NCI-H446 (cell line): ENCODE measurements around the gene FGR.
"Not testable (repeated sequence)": the region's sequence is repeated elsewhere in the genome, so short reads cannot be mapped to it uniquely, and the experiment has no call there.

Experiments
- DNase-seq, 2 experiments: peaks; one replicate each; lab custom pipeline; 2025; lab: John Stamatoyannopoulos, UW

Gene FGR

DNA sequence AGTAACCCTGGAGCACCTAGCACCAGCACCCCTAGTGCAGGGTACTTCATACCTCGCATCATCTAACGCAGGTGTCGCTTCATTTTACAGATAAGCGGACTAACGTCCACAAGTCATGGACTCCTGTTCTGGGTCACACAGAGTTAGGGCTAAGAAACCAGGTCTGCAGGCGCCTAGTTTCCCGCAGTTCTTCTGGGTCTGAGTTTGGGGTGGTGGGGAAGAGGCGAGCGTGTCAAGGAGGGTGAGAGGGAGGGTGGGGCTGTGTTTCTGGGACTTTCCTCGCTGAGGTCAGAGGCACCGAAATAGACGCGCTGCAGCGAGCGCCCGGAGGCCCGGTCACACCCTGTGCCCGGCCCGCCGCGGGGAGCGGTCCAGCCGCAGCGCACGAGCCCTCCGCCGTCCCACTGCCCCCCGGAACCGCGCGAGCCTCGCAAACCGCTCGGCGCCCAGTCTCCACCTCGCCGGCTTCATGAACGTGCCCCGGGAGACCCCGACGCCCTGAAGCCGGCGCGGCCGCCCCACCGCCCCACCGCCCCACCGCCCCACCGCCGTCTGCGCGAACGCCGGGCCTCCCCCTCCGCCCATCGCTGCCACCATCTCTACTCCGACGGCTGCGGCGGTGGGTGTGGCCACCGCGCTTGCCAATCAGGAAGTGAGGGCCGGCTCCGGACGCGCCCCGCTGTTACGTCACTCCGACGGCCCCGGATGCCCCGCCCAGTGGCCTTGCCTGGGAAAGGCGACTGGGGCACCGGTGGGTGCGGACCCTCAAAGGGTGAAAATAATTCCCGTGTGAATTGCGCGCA is 24.7 kb upstream of the FGR start:
- no peak for DNase-seq

DNA sequence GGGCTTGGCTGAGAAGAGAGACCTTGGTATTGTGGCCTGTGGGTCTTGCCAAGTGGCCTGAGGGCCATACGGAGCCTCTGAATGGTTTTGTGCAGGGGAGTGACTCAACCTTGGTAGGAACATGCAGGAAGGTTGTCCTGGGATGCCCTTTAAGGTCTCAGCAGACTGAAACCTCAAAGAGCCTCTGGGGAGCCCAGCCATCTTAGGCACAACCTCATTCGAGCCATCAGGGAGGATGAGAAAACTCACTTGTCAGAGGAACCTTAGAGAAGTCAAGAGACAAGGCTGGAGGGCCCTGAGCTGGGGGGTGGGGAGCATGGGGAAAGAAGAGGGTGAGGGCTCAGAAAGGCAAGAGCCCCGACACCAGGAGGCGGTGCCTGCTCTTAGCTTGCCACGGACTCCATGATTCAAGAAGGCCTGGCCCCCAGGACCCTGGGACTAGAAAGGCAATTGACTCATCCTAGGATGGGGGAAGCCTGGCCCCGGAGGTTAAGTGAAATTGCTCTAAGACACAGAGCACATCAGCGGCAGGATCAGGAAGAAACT is 24.0 kb upstream of the FGR start:
- DNase-seq: no peak

DNA sequence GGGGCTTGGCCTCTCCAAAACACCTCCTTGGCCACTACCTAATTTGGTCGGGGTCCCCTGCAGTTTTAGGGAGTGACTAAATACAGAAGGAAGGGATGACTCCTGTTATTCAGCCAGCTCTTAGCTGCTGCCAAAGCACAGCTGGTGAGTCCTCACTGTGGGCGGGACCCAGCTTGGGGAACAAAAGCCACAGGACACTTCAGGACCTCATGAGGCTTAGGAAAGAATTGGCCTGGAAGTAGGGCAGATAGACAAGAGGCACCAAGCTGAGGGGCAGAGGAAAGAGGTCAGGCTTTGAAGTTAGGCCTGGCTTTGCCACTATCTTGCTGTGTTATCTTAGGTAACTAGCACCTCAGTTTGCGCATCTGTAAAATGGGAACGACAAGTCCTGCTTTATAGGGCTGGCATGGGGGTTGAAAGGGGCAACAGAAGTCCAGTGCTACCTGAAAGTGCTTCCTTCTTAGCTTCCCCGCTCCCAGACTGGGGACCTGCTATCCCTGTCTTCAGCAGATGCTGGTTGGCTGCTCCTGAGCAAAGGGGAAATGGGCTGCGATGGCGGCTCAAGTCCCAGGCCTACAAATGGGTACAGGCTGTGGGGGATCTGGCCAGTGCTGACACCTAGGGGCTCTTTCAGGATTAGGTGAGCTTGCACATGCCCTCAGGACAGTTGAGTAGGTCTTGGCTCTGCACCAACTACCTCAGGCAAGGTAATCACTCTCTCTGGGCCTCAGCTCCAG is 21.3 kb upstream of the FGR start:
- DNase-seq: peak in 1 of 2 experiments; percentile 37

DNA sequence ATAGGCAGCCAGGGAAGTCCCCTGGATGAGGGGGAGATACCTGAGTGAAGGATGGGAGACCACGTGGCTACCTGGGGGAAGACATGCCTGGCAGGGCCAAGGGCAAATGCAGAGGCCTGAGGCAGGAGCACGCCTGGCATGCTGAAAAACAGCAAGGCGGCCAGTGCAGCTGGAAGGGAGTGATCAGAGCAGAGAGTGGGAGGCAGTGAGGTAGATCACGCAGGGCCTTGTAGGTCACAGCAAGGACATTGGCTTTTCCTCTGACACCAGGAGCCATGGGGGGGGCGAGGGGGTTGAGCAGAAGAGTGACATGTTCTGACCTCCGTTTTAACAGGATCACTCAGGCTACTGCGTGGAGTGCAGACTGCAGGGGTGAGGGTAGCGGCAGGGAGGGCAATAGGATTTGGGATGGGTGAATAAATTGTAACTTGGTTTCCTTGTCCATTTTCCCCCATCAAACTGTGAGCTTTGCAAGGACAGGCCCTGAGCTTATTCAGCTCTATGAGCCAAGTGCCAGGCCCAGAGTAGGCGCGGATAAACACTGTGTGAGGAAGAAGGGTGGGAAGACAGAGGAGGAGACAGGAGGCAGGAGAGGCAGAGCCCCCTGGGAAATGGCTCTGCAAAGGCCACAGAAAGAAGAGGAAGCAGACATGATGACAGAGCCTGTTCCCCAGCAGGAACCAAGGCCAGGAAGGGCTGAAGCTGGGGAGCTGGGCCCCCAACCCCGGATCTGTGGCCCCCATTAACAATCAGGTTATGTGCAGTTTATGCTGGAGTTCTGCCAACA is 20.4 kb upstream of the FGR start:
- DNase-seq: no peak

DNA sequence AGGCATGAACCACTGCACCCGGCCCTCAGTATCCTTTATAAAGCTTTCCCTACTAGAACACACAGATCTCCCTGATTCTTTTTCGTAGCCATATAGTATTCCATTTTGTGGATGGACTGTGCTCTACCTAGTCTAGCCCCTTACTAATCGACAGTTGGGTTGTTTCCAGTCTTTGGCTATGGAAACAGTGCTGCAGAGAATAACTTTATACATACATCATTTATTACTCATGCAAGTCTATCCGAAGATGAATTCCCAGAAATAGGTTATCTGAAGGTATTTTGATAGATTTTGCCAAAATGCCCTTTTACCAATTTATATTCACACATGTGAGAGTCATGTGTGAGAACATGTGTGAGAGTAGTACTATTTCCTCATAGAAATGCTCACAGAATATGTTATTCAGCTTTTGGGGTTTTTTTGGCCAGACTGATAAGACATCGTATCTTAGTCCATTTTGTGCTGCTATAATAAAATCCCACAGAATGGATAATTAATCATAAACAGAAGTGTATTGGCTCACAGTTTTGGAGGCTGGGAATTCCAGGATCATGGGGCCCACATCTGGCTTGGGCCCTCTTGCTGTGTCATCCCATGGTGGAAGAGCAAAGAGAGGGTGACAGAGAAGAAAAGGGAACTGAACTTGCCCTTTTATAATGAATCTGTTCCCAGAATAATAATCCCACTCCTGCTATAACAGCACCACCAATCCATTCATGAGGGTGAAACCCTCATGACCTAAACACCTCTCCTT is 17.3 kb upstream of the FGR start:
- no peak for DNase-seq

DNA sequence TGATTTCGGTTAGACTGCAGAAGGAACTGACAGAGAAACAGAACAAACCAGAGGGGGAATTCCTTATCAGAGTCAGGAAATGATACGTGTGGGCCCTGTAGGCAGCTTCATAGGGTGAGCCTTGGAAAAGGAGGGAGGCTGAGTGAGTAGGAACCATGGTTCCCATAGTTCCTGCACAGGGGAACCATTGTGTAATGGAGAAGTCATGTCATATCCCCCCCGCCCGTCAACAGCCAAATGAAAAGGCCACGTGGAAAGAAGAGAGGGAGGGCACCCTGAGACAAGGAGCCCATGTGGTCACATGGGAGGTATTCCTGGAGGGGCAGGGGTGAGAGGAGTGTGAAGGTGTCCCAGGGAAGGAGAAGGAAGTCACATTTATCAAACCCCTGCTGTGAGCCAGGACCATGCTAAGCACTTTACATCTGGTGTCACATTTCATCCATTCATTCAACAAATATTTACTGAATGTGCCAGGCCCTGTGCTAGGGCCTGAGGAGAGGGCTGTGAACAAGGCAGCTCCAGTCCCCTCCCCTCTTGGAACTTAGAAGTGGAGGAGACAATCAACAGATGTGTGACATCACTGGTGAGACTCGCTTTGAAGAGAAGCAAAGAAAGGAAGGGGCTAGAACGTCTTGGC is 15.7 kb upstream of the FGR start:
- DNase-seq: no peak

DNA sequence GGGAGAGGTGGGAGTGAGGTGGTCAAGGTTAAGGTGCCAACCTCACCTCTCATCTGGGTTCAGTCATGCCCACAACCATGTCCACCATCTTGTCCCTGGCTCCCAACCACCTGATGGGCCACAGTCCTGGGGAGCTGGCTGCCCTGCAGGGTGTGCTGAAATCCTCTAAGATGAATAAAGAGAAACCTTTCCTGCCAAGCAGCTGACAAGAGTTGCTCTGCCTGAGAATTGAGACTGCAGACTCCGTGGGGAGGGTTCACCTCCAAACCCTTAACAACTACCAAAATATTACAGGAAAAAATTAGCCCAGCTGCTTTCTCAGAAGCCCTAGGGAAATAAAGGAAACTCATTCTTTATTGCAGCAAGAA is 15.2 kb upstream of the FGR start:
- DNase-seq: no peak

DNA sequence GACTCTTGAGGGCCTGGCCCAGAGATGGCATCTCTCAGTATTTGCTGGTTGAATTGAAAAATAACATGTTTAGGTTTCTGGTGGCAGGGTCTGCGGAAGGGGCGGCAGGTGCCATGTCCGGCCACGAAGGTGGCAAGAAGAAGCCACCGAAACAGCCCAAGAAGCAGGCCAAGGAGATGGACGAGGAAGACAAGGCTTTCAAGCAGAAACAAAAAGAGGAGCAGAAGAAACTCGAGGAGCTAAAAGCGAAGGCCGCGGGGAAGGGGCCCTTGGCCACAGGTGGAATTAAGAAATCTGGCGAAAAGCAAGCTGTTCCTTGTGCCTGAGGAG is 14.3 kb upstream of the FGR start:
- no peak for DNase-seq

DNA sequence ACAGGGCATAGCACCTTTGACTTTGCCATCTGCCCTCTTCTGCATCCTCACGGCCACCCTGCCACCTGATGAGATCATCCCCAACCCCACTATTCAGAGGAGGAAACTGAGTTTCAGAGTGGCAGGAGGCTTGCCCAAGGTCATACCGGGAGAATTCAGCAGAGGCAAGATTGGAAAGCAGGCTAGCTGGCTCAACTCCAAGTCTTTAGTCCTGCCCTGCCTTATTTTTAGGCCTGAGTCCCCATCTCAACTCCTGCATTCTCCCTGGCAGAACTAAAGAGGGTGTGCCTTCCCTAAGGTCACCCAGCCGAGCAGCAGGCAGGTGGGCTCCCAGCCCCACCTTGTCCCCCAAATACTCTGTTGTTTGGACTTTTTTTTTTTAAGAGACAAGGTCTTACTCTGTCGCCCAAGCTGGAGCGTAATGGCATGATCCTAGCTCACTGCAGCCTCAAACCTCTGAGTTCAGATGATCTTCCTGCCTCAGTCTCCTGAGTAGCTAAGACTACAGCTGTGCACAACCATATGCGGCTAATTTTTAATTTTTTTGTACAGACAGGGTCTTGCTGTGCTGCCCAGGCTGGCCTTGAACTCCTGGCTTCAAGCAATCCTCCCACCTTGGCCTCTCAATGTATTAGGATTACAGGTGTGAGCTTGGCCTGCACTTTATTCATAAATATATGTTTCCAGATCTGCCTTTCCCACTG is 13.8 kb upstream of the FGR start:
- peak in 1 of 2 experiments; percentile 26 for DNase-seq

DNA sequence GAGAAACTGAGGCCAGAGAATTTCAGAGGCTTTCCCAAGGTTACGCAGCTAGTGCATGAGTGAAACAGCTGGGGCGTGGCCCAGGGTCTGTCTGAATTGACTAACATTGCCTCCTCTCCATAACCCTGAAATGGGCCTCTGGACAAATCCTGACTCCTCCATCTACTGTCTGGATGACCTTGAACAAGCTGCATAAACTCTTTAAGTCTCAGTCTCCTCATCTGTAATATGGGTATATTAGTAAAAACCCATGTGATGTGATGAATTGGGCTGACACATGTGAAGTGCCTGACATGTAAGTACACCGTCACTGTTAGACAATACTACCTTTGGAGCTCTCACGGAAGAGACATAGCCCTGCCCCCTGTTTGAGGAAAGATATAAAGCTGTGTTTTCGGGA is 12.3 kb upstream of the FGR start:
- DNase-seq: no peak

DNA sequence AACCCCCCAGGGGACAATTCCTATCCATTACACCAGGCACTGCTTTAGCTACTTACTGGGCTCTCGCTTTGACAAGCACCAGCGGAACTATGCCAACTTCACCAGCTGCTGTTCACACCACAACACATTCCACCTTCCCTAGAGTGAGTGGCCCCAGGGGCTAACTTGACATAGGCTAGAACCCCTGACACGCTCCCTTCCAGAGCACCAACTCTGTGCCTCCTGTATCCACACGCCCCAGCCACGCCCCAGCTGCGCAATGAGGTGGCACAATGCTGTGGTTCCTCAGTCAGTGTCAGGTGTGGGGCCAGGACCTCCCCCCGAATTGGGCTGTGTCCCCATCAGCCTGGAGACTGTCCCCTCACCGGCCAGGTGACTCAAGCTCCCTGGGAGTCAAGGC is 11.7 kb upstream of the FGR start:
- DNase-seq: peak in 1 of 2 experiments; percentile 21

DNA sequence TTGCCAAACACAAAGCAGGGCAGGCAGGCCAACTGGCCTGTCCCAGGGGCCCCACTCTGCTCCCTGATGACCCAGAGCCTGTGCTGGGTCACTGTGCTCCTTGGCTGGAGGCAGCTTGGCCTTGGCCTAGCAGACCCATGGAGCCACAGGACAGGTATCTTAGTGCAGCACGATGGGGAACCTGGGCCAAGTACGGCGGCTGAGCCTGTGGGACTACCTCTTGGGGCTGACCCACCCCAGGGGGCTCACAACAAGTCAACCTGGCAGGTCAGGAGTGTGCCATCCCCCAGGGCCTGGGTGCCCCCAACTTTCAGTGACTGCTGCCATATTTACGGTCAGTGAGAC is 10.1 kb upstream of the FGR start:
- no peak for DNase-seq

DNA sequence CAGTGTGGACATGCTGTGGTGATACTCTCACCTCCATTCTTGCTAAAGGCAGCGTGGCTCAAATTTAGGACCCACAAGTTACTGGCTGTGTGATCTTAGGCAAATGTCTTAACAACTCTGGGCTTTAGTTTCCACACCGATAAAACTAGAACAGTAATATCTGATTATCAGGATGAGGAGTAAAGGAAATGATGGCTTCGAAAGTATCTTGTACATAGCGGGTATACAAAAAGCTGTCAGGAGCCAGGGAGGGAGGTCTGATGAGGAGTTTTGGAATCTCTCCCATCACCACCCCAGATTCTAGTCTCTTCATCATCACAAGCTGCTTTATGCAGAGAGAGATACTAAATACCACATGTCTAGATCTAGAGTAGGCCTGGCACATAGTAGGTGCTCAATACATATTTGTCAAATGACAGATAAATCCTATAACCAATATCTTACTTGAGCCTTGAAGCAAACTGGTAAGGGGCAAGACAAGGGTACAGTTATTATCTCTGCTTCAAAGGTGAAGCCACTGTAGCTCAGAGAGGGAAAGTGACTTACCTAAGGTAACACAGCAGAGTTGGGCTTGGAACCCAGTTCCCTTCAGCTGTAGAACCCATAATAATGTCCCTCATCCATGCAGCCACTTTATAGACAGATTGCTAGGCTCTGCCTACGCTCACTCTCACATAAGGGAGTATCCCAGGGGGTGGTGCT is 9.5 kb upstream of the FGR start:
- no peak for DNase-seq

DNA sequence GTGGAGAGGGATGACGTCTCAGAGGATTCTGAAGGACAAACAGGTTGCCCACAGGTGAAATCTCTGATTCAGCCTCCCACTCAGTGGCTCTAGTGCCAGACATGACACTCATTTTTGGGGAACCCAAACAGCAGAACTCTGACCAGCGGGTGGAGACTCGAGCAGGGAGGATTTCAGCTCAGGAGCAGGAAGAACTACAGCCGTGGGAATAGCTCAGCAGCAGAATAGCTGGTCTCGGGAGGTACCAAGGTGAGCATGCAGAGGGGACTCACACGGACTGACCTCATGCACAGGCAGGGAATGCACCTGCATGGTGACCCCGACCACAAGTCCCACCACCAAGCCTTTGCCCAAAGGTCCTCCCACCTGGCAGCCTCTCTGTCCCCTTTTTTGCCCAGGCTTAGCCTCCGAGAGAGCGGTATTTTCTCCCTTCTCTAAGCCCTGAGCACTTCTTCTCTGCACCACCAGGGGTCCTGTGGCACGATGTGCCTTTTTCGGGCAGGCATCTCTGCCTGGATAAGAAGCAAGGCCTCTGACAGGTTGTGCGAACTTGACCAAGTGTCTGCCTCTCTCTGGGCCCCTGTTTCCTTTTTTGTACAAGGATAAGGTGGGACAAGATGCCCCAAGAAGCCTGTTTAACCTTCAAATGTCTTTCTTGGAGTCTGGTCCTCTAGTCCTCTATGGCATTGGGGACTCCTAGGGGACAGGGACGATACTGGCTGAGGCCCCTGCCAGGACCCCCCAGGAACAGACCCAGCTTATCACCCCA is 8.8 kb upstream of the FGR start:
- peak in 1 of 2 experiments; percentile 42 for DNase-seq

DNA sequence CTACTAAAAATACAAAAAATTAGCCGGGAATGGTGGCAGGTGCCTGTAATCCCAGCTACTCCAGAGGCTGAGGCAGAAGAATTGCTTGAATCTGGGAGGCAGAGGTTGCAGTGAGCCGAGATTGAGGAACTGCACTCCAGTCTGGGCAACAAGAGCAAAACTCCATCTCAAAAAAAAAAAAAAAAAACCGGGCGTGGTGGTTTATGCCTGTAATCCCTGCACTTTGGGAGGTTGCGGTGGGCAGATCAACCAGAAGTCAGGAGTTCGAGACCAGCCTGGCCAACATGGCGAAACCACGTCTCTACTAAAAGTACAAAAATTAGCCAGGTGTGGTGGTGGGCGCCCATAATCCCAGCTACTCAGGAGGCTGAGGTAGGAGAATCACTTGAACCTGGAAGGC is 5.5 kb upstream of the FGR start:
- not testable (repeated sequence) for DNase-seq

DNA sequence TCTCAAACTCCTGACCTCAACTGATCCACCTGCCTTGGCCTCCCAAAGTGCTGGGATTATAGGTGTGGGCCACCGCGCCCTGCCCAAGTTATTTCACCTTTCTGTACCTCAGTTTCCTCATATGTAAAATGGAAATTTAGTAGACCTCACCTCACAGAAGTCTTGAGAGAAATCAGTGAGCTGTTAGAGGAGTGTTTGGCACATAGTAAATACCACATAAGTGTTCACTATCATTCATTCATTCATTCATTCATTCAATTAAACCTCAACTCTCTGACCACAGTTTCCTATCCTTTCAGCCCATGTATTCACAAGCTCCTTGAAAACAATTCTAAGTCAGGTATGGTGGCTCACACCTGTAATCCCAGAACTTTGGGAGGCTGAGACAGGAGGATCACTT is 3.8 kb upstream of the FGR start:
- DNase-seq: no peak

DNA sequence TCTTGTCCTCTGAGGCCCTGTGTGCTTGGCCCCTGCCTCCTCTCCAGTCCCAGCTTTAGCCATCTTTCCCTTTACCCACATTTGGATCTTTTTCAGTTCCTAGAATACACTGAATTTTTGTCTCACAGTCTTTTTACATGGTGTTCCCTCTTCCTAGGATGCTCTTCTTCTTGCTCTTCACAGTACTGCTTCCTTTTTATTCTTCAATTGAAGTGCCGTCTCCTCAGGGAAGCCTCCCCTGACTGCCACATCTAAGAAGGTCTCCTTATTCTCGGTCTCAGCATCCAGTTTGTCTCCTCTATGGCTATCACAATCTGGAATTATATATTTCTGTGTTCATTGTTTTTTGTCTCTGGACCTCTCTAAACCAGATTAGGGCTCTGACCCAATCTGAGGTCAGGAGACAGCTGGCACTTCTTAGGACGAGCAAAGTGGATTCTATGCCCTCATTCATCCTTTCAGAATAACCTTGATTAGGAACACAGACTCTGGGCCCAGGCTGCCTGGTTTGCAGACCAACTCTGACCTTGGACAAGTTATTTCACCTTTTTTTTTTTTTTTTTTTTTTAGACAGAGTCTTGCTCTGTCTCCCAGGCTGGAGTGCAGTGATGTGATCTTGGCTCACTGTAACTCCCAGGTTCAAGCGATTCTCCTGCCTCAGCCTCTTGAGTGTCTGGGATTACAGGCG is 3.2 kb upstream of the FGR start:
- DNase-seq: no peak

DNA sequence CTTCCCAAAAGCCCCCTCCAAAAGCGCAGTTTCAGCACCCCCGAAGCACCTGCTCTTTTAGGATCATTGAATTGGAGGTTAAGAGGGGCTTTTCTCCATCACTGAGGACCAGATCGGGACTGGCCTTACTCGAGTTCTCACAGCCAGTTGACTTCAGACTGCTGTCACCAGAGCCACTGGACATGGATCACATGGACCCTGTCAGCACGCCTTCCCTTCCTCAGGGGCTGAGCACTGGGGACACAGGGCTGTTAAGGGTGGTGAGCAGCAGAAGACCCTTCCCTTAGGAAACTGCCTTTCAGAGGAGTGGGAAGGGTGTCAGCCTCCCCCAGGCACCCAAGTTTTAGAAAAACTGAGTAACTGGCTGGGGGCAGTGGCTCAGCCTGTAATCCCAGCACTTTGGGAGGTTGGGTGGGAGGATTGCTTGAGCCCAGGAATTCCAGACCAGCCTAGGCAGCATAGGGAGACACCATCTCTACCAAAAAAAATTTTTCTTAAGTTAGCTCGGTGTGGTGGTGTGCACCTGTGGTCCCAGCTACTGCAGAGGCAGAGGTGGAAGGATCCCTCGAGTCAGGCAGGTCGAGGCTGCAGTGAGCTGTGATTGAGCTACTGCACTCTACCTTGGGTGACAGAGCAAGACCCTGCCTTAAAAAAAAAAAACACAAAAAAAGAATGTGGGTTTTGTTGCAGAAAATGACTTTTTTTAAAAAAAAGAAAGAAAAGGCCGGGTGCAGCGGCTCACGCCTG is 584 bp upstream of the FGR start:
- no peak for DNase-seq
